SK-N-SH (cell line): Measurements from ENCODE around the gene EXOC6B. TPM values are rescaled to one million over a fixed set of nuclear protein-coding genes. Genes with fewer than 3 reads are reported as not detected.

Source experiments
- CTCF ChIA-PET: fragments of 300-600, 350-600 bp; formaldehyde crosslinking; extraction: SDS; loops from one replicate; lab custom pipeline; 2021; lab: Yijun Ruan, JAX
- POLR2A ChIA-PET: fragments of 350-600 bp; sonication (Branson Sonifier 250); formaldehyde crosslinking; extraction: SDS; loops from one replicate; lab custom pipeline; 2020; ENCODE audit warnings: antibody characterized with exemption, inconsistent platforms; lab: Yijun Ruan, JAX
- DNase-seq: peaks from one replicate; pipeline ENCODE4 v3.0.0; 2012
- H2AFZ ChIP-seq: fragments of 200-600 bp; sonication (generic); 2 replicates; pipeline ENCODE4 v1.8.1; 2016; ENCODE audit warnings: antibody characterized with exemption, mild to moderate bottlenecking, low read depth
- H3F3A ChIP-seq: fragments of 200-600 bp; sonication (generic); replicated peaks from 2 replicates; pipeline ENCODE3; 2016; ENCODE audit warnings: antibody characterized with exemption, mild to moderate bottlenecking; ENCODE audit not compliant: insufficient read depth
- H3K27ac ChIP-seq, 2 experiments: fragments of 200-500 bp in 1 of 2; fragments of 200-600 bp in 1 of 2; sonication (Bioruptor generic) in 1 of 2; sonication (generic), shearing (Covaris generic) in 1 of 2; 2 replicates each; pipeline versions ENCODE4 v1.5.1 to v1.6.1; 2014 to 2016; ENCODE audit warnings: low read depth in 2 of 2, inconsistent platforms in 1 of 2, low read length in 1 of 2, mild to moderate bottlenecking in 1 of 2, mixed read lengths in 1 of 2
- H3K27me3 ChIP-seq: fragments of 200-600 bp; sonication (generic), shearing (Covaris generic); 2 replicates; pipeline ENCODE4 v1.6.1; 2016; ENCODE audit warnings: mixed run types; ENCODE audit not compliant: insufficient read depth
- H3K36me3 ChIP-seq, 2 experiments: fragments of 200-500 bp in 1 of 2; fragments of 200-600 bp in 1 of 2; sonication (Bioruptor generic) in 1 of 2; sonication (generic) in 1 of 2; replicated peaks in 1 of 2; 2 replicates each; pipeline versions ENCODE3 to v1.5.1; 2014 to 2016; ENCODE audit warnings: low read length in 1 of 2, mild to moderate bottlenecking in 1 of 2; ENCODE audit not compliant: insufficient read depth in 2 of 2, control insufficient read depth in 1 of 2
- H3K4me1 ChIP-seq, 2 experiments: fragments of 200-500 bp in 1 of 2; fragments of 200-600 bp in 1 of 2; sonication (Bioruptor generic) in 1 of 2; sonication (generic), shearing (Covaris generic) in 1 of 2; 2 replicates each; pipeline versions ENCODE4 v1.5.1 to v1.6.1; 2014 to 2016; ENCODE audit warnings: low read depth in 1 of 2, low read length in 1 of 2, mixed run types in 1 of 2; ENCODE audit not compliant: insufficient read depth in 2 of 2, control insufficient read depth in 1 of 2
- H3K4me2 ChIP-seq: fragments of 200-600 bp; sonication (generic), shearing (Covaris generic); 2 replicates; pipeline ENCODE4 v1.6.1; 2017; ENCODE audit warnings: mixed run types
- H3K4me3 ChIP-seq, 2 experiments: fragments of 200-500 bp in 1 of 2; fragments of 200-600 bp in 1 of 2; sonication (Bioruptor generic) in 1 of 2; sonication (generic), shearing (Covaris generic) in 1 of 2; 2 replicates each; pipeline versions ENCODE4 v1.5.1 to v1.8.1; 2014 to 2016; ENCODE audit warnings: low read depth in 2 of 2, inconsistent platforms in 1 of 2, low read length in 1 of 2, mild to moderate bottlenecking in 1 of 2, mixed read lengths in 1 of 2, moderate library complexity in 1 of 2
- H3K79me2 ChIP-seq: fragments of 200-600 bp; sonication (generic); 2 replicates; pipeline ENCODE4 v1.8.1; 2017; ENCODE audit warnings: mild to moderate bottlenecking; ENCODE audit not compliant: insufficient read depth
- H3K9ac ChIP-seq: fragments of 200-600 bp; sonication (generic); 2 replicates; pipeline ENCODE4 v1.6.1; 2017; ENCODE audit warnings: mixed run types
- H3K9me2 ChIP-seq: fragments of 200-600 bp; sonication (generic); 2 replicates; pipeline ENCODE4 v1.6.1; 2017; ENCODE audit warnings: mixed run types
- H3K9me3 ChIP-seq: fragments of 200-600 bp; sonication (generic); 2 replicates; pipeline ENCODE4 v1.6.1; 2017; ENCODE audit warnings: mixed run types, mild to moderate bottlenecking, moderate library complexity
- H4K20me1 ChIP-seq: fragments of 200-600 bp; sonication (generic); 2 replicates; pipeline ENCODE4 v1.6.1; 2017; ENCODE audit warnings: mild to moderate bottlenecking, mixed run types; ENCODE audit not compliant: insufficient read depth
- CHD2 ChIP-seq: fragments of 150-350 bp; IDR thresholded peaks from 2 replicates; pipeline ENCODE4 v1.6.1; 2018; ENCODE audit warnings: low read length; ENCODE audit not compliant: partially characterized antibody
- CTCF ChIP-seq: fragments of 200-600 bp; sonication (generic); IDR thresholded peaks from 2 replicates; pipeline ENCODE4 v1.6.1; 2017; ENCODE audit warnings: antibody characterized with exemption, mild to moderate bottlenecking, moderate library complexity
- ELF1 ChIP-seq: IDR thresholded peaks from 2 replicates; pipeline ENCODE4 v1.4.0; 2012
- FOSL2 ChIP-seq: IDR thresholded peaks from 2 replicates; pipeline ENCODE4 v1.4.0; 2012; ENCODE audit warnings: low read depth, mild to moderate bottlenecking, moderate library complexity, borderline replicate concordance
- FOXM1 ChIP-seq: IDR thresholded peaks from 2 replicates; pipeline ENCODE4 v1.4.0; 2012; ENCODE audit warnings: low read depth, mild to moderate bottlenecking
- GABPA ChIP-seq: IDR thresholded peaks from 2 replicates; pipeline ENCODE4 v1.4.0; 2012; ENCODE audit warnings: low read depth, mild to moderate bottlenecking
- GATA2 ChIP-seq: sonication (generic); formaldehyde crosslinking; IDR thresholded peaks from 2 replicates; pipeline ENCODE4 v1.5.0; 2020; ENCODE audit warnings: mild to moderate bottlenecking, missing genetic modification reagents
- MEF2A ChIP-seq: IDR thresholded peaks from 2 replicates; pipeline ENCODE4 v1.4.0; 2012; ENCODE audit warnings: low read depth, borderline replicate concordance
- MXI1 ChIP-seq: IDR thresholded peaks from 2 replicates; pipeline ENCODE4 v1.6.1; 2012; ENCODE audit warnings: mild to moderate bottlenecking, low read depth, low read length, improper control_type of control experiment
- NFIC ChIP-seq: IDR thresholded peaks from 2 replicates; pipeline ENCODE4 v1.4.0; 2012; ENCODE audit warnings: borderline replicate concordance
- PBX3 ChIP-seq: IDR thresholded peaks from 2 replicates; pipeline ENCODE4; 2012
- POLR2AphosphoS5 ChIP-seq: IDR thresholded peaks from 2 replicates; pipeline ENCODE4 v1.6.1; 2012; ENCODE audit warnings: low read depth, low read length
- RAD21 ChIP-seq: IDR thresholded peaks from 2 replicates; pipeline ENCODE4 v1.6.1; 2012; ENCODE audit warnings: mild to moderate bottlenecking, low read length
- RCOR1 ChIP-seq: fragments of 150-350 bp; IDR thresholded peaks from 2 replicates; pipeline ENCODE4 v1.6.1; 2017; ENCODE audit warnings: antibody characterized with exemption, low read length
- RXRA ChIP-seq: IDR thresholded peaks from 2 replicates; pipeline ENCODE4 v1.4.0; 2012; ENCODE audit warnings: low read depth, mild to moderate bottlenecking, borderline replicate concordance
- SIN3A ChIP-seq: IDR thresholded peaks from 2 replicates; pipeline ENCODE4 v1.6.1; 2012; ENCODE audit warnings: low read depth, mild to moderate bottlenecking, low read length, moderate library complexity, borderline replicate concordance
- SMC3 ChIP-seq: IDR thresholded peaks from 2 replicates; pipeline ENCODE4 v1.6.1; 2012; ENCODE audit warnings: low read depth, low read length, improper control_type of control experiment
- TEAD4 ChIP-seq: IDR thresholded peaks from 2 replicates; pipeline ENCODE4 v1.4.0; 2012; ENCODE audit warnings: mild to moderate bottlenecking, borderline replicate concordance; ENCODE audit not compliant: insufficient read depth
- USF2 ChIP-seq: fragments of 150-350 bp; IDR thresholded peaks from 2 replicates; pipeline ENCODE4 v1.6.1; 2017; ENCODE audit warnings: antibody characterized with exemption, low read length, low read depth, borderline replicate concordance
- WGBS: methylation state at CpG from one replicate; pipeline ENCODE4 v1.1.6; 2017; ENCODE audit warnings: low lambda C conversion rate; 5-methylcytosine and 5-hydroxymethylcytosine counted together
- polyA plus RNA-seq, 3 experiments: library from polyadenylated mRNA; depleted of rRNA; stranded (reverse); fragments of >200 nt; gene quantifications; 2 replicates each; pipeline ENCODE4 v1.2.3, GENCODE V29; 2012
- TF ChIP-seq, protein P1 (sequence below): IDR thresholded peaks from 2 replicates; pipeline ENCODE4 v1.4.0; 2012; ENCODE audit warnings: low read depth, borderline replicate concordance
- TF ChIP-seq, protein P2 (sequence below): IDR thresholded peaks from 2 replicates; pipeline ENCODE4 v1.4.0; 2012; ENCODE audit warnings: low read depth, borderline replicate concordance

The EXOC6B gene
- polyA plus RNA-seq, 1 of the 3 experiments (the other 2 are of a cell fraction) = 7.4 TPM

GRCh38 chr2:72172478-72172877 is 653.4 kb downstream of the EXOC6B start (continued):
- TF ChIP-seq PBX3 (no peak), FOSL2 (no peak), MEF2A (no peak), SMC3 (no peak), RAD21 (no peak), MXI1 (no peak), NFIC (no peak)
- TF ChIP-seq, protein P1, sequence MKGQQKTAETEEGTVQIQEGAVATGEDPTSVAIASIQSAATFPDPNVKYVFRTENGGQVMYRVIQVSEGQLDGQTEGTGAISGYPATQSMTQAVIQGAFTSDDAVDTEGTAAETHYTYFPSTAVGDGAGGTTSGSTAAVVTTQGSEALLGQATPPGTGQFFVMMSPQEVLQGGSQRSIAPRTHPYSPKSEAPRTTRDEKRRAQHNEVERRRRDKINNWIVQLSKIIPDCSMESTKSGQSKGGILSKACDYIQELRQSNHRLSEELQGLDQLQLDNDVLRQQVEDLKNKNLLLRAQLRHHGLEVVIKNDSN = no peak

DNA sequence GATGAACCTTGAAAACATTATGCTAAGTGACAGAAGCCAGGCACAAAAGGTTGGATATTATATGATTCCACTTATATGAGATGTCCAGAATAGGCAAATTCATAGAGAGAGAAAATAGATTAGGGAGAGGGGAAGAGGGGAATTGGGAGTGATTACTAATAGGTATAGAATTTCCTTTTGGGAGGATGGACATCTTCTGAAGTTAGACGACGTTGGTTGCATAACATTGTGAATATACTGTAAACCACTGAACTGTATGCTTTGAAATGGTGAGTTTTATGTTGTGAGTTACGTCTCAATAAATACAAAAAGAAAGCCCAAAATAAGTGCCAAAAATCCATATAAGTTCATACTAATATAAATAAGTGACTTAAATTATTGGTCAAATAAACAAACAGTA is 659.6 kb downstream of the EXOC6B start:
- Histone ChIP-seq H3K4me1 (no peaks in the 10 kb centered on the region), H3K9me2 (no peaks in the 10 kb centered on the region; the same call in 1 of the 2 replicates), H3K36me3 (no peaks in the 10 kb centered on the region), H3K79me2 (no peaks in the 10 kb centered on the region), H3K9ac (no peak overlapping the region), H3K4me3 (no peak overlapping the region), H3K27ac (no peak overlapping the region), H4K20me1 (no peaks in the 10 kb centered on the region), H3K4me2 (no peak overlapping the region), H3K9me3 (no peaks in the 10 kb centered on the region), H3F3A (no peaks in the 10 kb centered on the region), H2AFZ (no peak overlapping the region), H3K27me3 (no peaks in the 10 kb centered on the region)
- 61% methylated on average over 3 of the region's 3 CpGs for WGBS
- no peak for DNase-seq
- ChIA-PET POLR2A (no interaction called here), CTCF (no interaction called here)
- TF ChIP-seq USF2 = no peak
- TF ChIP-seq CHD2 = no peak
- TF ChIP-seq PBX3 = no peak
- TF ChIP-seq RAD21 = no peak
- TF ChIP-seq, protein P2, sequence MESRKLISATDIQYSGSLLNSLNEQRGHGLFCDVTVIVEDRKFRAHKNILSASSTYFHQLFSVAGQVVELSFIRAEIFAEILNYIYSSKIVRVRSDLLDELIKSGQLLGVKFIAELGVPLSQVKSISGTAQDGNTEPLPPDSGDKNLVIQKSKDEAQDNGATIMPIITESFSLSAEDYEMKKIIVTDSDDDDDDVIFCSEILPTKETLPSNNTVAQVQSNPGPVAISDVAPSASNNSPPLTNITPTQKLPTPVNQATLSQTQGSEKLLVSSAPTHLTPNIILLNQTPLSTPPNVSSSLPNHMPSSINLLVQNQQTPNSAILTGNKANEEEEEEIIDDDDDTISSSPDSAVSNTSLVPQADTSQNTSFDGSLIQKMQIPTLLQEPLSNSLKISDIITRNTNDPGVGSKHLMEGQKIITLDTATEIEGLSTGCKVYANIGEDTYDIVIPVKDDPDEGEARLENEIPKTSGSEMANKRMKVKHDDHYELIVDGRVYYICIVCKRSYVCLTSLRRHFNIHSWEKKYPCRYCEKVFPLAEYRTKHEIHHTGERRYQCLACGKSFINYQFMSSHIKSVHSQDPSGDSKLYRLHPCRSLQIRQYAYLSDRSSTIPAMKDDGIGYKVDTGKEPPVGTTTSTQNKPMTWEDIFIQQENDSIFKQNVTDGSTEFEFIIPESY = no peak
- TF ChIP-seq, protein P1 = no peak
- no peak for TF ChIP-seq RCOR1
- no peak for TF ChIP-seq GATA2 (CRISPR knock-in tag)
- TF ChIP-seq MEF2A = no peak
- TF ChIP-seq CTCF = no peak
- TF ChIP-seq RXRA = no peak
- no peak for TF ChIP-seq ELF1
- no peak for TF ChIP-seq POLR2AphosphoS5
- TF ChIP-seq FOXM1 = no peak
- no peak for TF ChIP-seq TEAD4
- no peak for TF ChIP-seq FOSL2
- TF ChIP-seq GABPA = no peak
- TF ChIP-seq SIN3A = no peak
- no peak for TF ChIP-seq NFIC
